Mesendoderm (in vitro differentiated cells): ENCODE results near the gene STARD6.
A peak's percentile ranks its signal among the peaks of the same experiment; 100 is the strongest.

Experiments used
- DNase-seq: peaks from one replicate; pipeline ENCODE4 v3.0.0; 2013
- H2AK5ac ChIP-seq: 2 replicates; pipeline ENCODE4 v1.6.1; 2013; ENCODE audit warnings: low read length, inconsistent platforms
- H2BK120ac ChIP-seq: 2 replicates; pipeline ENCODE4 v1.6.1; 2013; ENCODE audit warnings: low read depth, mild to moderate bottlenecking, low read length, moderate library complexity, mixed read lengths
- H2BK15ac ChIP-seq: replicated peaks from 2 replicates; pipeline ENCODE4 v1.6.1; 2013; ENCODE audit warnings: low read depth, mild to moderate bottlenecking, moderate library complexity
- H2BK5ac ChIP-seq: 2 replicates; pipeline ENCODE4 v1.6.1; 2013; ENCODE audit warnings: low read length, inconsistent platforms
- H3K18ac ChIP-seq: 2 replicates; pipeline ENCODE4 v1.6.1; 2013; ENCODE audit warnings: mild to moderate bottlenecking, low read length, mixed read lengths
- H3K23ac ChIP-seq: one replicate; pipeline ENCODE4 v1.6.1; 2013; ENCODE audit warnings: low read length
- H3K27ac ChIP-seq: 2 replicates; pipeline ENCODE4 v1.5.1; 2013; ENCODE audit warnings: low read depth, mild to moderate bottlenecking, inconsistent platforms, low read length, moderate library complexity
- H3K27me3 ChIP-seq: 2 replicates; pipeline ENCODE4 v1.6.1; 2013; ENCODE audit warnings: low read length, control low read depth, mild to moderate bottlenecking, inconsistent platforms; ENCODE audit not compliant: insufficient read depth, poor library complexity
- H3K36me3 ChIP-seq: 2 replicates; pipeline ENCODE4 v1.6.1; 2013; ENCODE audit warnings: low read length, inconsistent platforms; ENCODE audit not compliant: control insufficient read depth, insufficient read depth
- H3K4ac ChIP-seq: one replicate; pipeline ENCODE4 v1.6.1; 2013; ENCODE audit warnings: low read depth, mild to moderate bottlenecking, low read length, moderate library complexity
- H3K4me1 ChIP-seq: 2 replicates; pipeline ENCODE4 v1.6.1; 2013; ENCODE audit warnings: low read depth, low read length, inconsistent platforms; ENCODE audit not compliant: control insufficient read depth
- H3K4me2 ChIP-seq: 2 replicates; pipeline ENCODE4 v1.6.1; 2013; ENCODE audit warnings: low read length
- H3K4me3 ChIP-seq: 2 replicates; pipeline ENCODE4 v1.5.1; 2013; ENCODE audit warnings: mild to moderate bottlenecking, low read length
- H3K56ac ChIP-seq: one replicate; pipeline ENCODE4 v1.6.1; 2013; ENCODE audit warnings: low read length
- H3K79me1 ChIP-seq: 2 replicates; pipeline ENCODE4 v1.6.1; 2013; ENCODE audit warnings: low read length, inconsistent platforms
- H3K79me2 ChIP-seq: 2 replicates; pipeline ENCODE4 v1.6.1; 2013; ENCODE audit warnings: mild to moderate bottlenecking, low read length; ENCODE audit not compliant: control insufficient read depth, insufficient read depth
- H3K9ac ChIP-seq: 2 replicates; pipeline ENCODE4 v1.6.1; 2013; ENCODE audit warnings: low read length, inconsistent platforms
- H4K5ac ChIP-seq: one replicate; pipeline ENCODE4 v1.6.1; 2013; ENCODE audit warnings: low read length
- H4K8ac ChIP-seq: one replicate; pipeline ENCODE4 v1.6.1; 2013; ENCODE audit warnings: low read depth, mild to moderate bottlenecking, control low read depth, low read length, moderate library complexity
- WGBS: extraction: QIAGEN DNeasy Blood & Tissue Kit; methylation state at CpG from one replicate; pipeline ENCODE4 v1.1.7; 2013; ENCODE audit warnings: low lambda C conversion rate, missing lambda C conversion rate; ENCODE audit not compliant: insufficient coverage; ENCODE audit errors: extremely low coverage; 5-methylcytosine and 5-hydroxymethylcytosine counted together

STARD6 gene

GRCh38 chr18:54386043-54386442, 28.4 kb upstream of the STARD6 start:
- Histone ChIP-seq H3K23ac (no peak overlapping the region), H3K36me3 (no peaks in the 10 kb centered on the region), H4K5ac (no peak overlapping the region), H3K79me2 (no peaks in the 10 kb centered on the region), H3K79me1 (no peaks in the 10 kb centered on the region), H2BK15ac (no peak overlapping the region), H3K27ac (no peak overlapping the region), H3K56ac (peak overlapping the region; percentile 26), H3K4me2 (no peak overlapping the region), H3K27me3 (no peaks in the 10 kb centered on the region), H3K4me1 (peaks cover 4% of the 10 kb centered on the region), H2BK5ac (no peak overlapping the region), H3K4me3 (no peak overlapping the region), H3K9ac (no peak overlapping the region), H4K8ac (no peak overlapping the region), H2AK5ac (no peak overlapping the region), H2BK120ac (no peak overlapping the region), H3K4ac (no peak overlapping the region), H3K18ac (no peak overlapping the region)
- peak; percentile 44 for DNase-seq
- no CpG with 5 or more reads among the region's 4 CpGs for WGBS

- Histone ChIP-seq H3K23ac (no peak overlapping the region), H4K5ac (no peak overlapping the region), H3K79me2 (no peaks in the 10 kb centered on the region), H2BK120ac (no peak overlapping the region), H3K27me3 (no peaks in the 10 kb centered on the region), H3K79me1 (no peaks in the 10 kb centered on the region), H3K36me3 (no peaks in the 10 kb centered on the region), H2AK5ac (no peak overlapping the region), H2BK5ac (no peak overlapping the region), H2BK15ac (no peak overlapping the region), H3K4me2 (no peak overlapping the region), H3K9ac (no peak overlapping the region), H3K4me3 (no peak overlapping the region), H3K18ac (no peak overlapping the region), H3K56ac (no peak overlapping the region), H3K27ac (no peak overlapping the region), H3K4me1 (no peaks in the 10 kb centered on the region), H3K4ac (no peak overlapping the region), H4K8ac (no peak overlapping the region)
- DNase-seq = no peak
- WGBS = no CpG with 5 or more reads among the region's 8 CpGs
Observed at GRCh38 chr18:54382733-54383252, 25.1 kb upstream of the STARD6 start.

GRCh38 chr18:54382076-54382475, 24.4 kb upstream of the STARD6 start:
- H3K79me2 ChIP-seq = no peaks in the 10 kb centered on the region
- no peak for DNase-seq
- no peak overlapping the region for H3K4me3 ChIP-seq
- H3K79me1 ChIP-seq = no peaks in the 10 kb centered on the region
- H3K27ac ChIP-seq = no peak overlapping the region
- no peaks in the 10 kb centered on the region for H3K4me1 ChIP-seq
- no peak overlapping the region for H3K4ac ChIP-seq
- no peaks in the 10 kb centered on the region for H3K36me3 ChIP-seq
- no CpG with 5 or more reads among the region's 3 CpGs for WGBS
- no peak overlapping the region for H2AK5ac ChIP-seq
- H3K23ac ChIP-seq = no peak overlapping the region
- H3K9ac ChIP-seq = no peak overlapping the region
- H2BK5ac ChIP-seq = no peak overlapping the region
- H4K8ac ChIP-seq = no peak overlapping the region
- no peak overlapping the region for H2BK15ac ChIP-seq
- no peak overlapping the region for H3K18ac ChIP-seq
- no peak overlapping the region for H3K56ac ChIP-seq
- no peak overlapping the region for H4K5ac ChIP-seq
- H3K4me2 ChIP-seq = no peak overlapping the region
- no peaks in the 10 kb centered on the region for H3K27me3 ChIP-seq
- H2BK120ac ChIP-seq = no peak overlapping the region

GRCh38 chr18:54381640-54382039, 24.0 kb upstream of the STARD6 start:
- no peak overlapping the region for H3K18ac ChIP-seq
- no peaks in the 10 kb centered on the region for H3K79me2 ChIP-seq
- no peak overlapping the region for H3K9ac ChIP-seq
- no peaks in the 10 kb centered on the region for H3K36me3 ChIP-seq
- no peak overlapping the region for H4K8ac ChIP-seq
- no peak overlapping the region for H2AK5ac ChIP-seq
- H3K4me3 ChIP-seq = no peak overlapping the region
- no peaks in the 10 kb centered on the region for H3K27me3 ChIP-seq
- H3K4ac ChIP-seq = no peak overlapping the region
- DNase-seq = no peak
- no peak overlapping the region for H3K23ac ChIP-seq
- H3K79me1 ChIP-seq = no peaks in the 10 kb centered on the region
- H2BK15ac ChIP-seq = no peak overlapping the region
- H3K27ac ChIP-seq = no peak overlapping the region
- H3K4me1 ChIP-seq = no peaks in the 10 kb centered on the region
- H3K56ac ChIP-seq = no peak overlapping the region
- H2BK5ac ChIP-seq = no peak overlapping the region
- no peak overlapping the region for H4K5ac ChIP-seq
- no peak overlapping the region for H3K4me2 ChIP-seq
- no peak overlapping the region for H2BK120ac ChIP-seq
- WGBS = 100% methylated on average over 2 of the region's 2 CpGs

GRCh38 chr18:54378057-54378456, 20.4 kb upstream of the STARD6 start:
- Histone ChIP-seq H3K36me3 (no peaks in the 10 kb centered on the region), H3K4me3 (no peak overlapping the region), H2AK5ac (no peak overlapping the region), H3K18ac (no peak overlapping the region), H3K23ac (no peak overlapping the region), H2BK5ac (no peak overlapping the region), H3K4ac (no peak overlapping the region), H3K9ac (no peak overlapping the region), H2BK15ac (no peak overlapping the region), H3K4me2 (no peak overlapping the region), H4K8ac (no peak overlapping the region), H3K27ac (no peak overlapping the region), H3K79me2 (no peaks in the 10 kb centered on the region), H2BK120ac (no peak overlapping the region), H3K27me3 (no peaks in the 10 kb centered on the region), H4K5ac (no peak overlapping the region), H3K79me1 (no peaks in the 10 kb centered on the region), H3K56ac (no peak overlapping the region), H3K4me1 (no peaks in the 10 kb centered on the region)
- DNase-seq = no peak
- no CpG with 5 or more reads among the region's 4 CpGs for WGBS

GRCh38 chr18:54360406-54360805, 2.7 kb upstream of the STARD6 start:
- Histone ChIP-seq H3K27ac (no peak overlapping the region), H2BK120ac (no peak overlapping the region), H3K4ac (no peak overlapping the region), H3K4me1 (no peaks in the 10 kb centered on the region), H3K56ac (no peak overlapping the region), H3K79me1 (peaks cover 2% of the 10 kb centered on the region), H2AK5ac (no peak overlapping the region), H2BK5ac (no peak overlapping the region), H4K5ac (no peak overlapping the region), H3K4me3 (no peak overlapping the region), H3K4me2 (no peak overlapping the region), H3K9ac (no peak overlapping the region), H4K8ac (no peak overlapping the region), H2BK15ac (no peak overlapping the region), H3K23ac (no peak overlapping the region), H3K36me3 (no peaks in the 10 kb centered on the region), H3K18ac (no peak overlapping the region), H3K79me2 (peaks cover 6% of the 10 kb centered on the region), H3K27me3 (no peaks in the 10 kb centered on the region)
- no peak for DNase-seq
- whole genome bisulfite sequencing = 100% methylated on average over 1 of the region's 3 CpGs
